Spinal cord (tissue), 10 donors: Measurements from ENCODE around the gene TMEM63A. TPM values are rescaled to one million over a fixed set of nuclear protein-coding genes. Genes with fewer than 3 reads are reported as not detected.

Experiments used
- DNase-seq, 6 donors: peaks; one replicate each; pipeline versions ENCODE4 v3.0.0 to v3.0.0-alpha.2; 2013 to 2015; ENCODE audit warnings: low spot score in 6 of 6, low read depth in 4 of 6
- H3K27ac ChIP-seq: one replicate; pipeline ENCODE4 v1.5.1; 2013; ENCODE audit warnings: low read depth, low read length, control low read depth
- H3K27me3 ChIP-seq: one replicate; pipeline ENCODE4 v1.6.1; 2013; ENCODE audit warnings: low read length; ENCODE audit not compliant: control insufficient read depth, insufficient read depth
- H3K36me3 ChIP-seq: one replicate; pipeline ENCODE4 v1.6.1; 2013; ENCODE audit warnings: low read length; ENCODE audit not compliant: control insufficient read depth, insufficient read depth
- H3K4me1 ChIP-seq: one replicate; pipeline ENCODE4 v1.6.1; 2013; ENCODE audit warnings: low read length; ENCODE audit not compliant: control insufficient read depth, insufficient read depth
- H3K4me3 ChIP-seq: one replicate; pipeline ENCODE4 v1.5.1; 2013; ENCODE audit warnings: low read depth, low read length, control low read depth
- H3K9me3 ChIP-seq: one replicate; pipeline ENCODE4 v1.6.1; 2013; ENCODE audit warnings: low read length; ENCODE audit not compliant: control insufficient read depth, insufficient read depth
- WGBS: methylation state at CpG from one replicate; pipeline ENCODE4 v1.1.5; 2013; ENCODE audit warnings: missing lambda C conversion rate; ENCODE audit not compliant: insufficient coverage; 5-methylcytosine and 5-hydroxymethylcytosine counted together
- polyA plus RNA-seq, 2 donors: library from polyadenylated mRNA; unstranded; fragments of 120-200 nt; gene quantifications; one replicate each; pipeline ENCODE4 v1.2.1, GENCODE V29; 2013; ENCODE audit not compliant: insufficient read length in 2 of 2
- total RNA-seq, 2 donors: library from RNA; depleted of rRNA in 1 of 2; stranded (reverse); fragments of 120-200 nt in 1 of 2; fragments of >200 nt in 1 of 2; gene quantifications; one replicate each; pipeline versions ENCODE4 v1.2.3 to v1.2.4, GENCODE V29; 2013 to 2014
- donor health status: healthy.

Gene TMEM63A
- total and polyA plus RNA-seq, 4 donors = 40.3 to 97.8 (median 73.3) TPM

DNA sequence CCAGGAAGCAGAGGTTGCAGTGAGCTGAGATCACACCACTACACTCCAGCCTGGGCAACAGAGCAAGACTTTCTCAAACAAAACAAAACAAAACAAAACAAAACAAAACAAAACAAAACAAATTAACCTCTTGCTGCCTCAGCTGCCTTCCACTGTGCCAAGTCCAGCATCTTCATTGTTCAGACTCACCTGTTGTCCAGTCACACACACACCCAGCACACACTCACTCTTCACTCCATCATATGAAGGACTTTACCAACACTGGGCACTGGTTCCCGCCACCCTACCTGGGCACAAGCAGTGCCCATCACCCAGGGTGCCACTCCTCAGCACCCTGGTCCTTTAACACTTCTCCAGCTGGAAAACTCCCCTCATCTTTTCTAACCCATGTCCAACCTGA is 27.3 kb upstream of the TMEM63A start:
- peaks cover 12% of the 10 kb centered on the region for H3K36me3 ChIP-seq
- H3K27ac ChIP-seq = no peak overlapping the region
- H3K4me1 ChIP-seq = peaks cover 8% of the 10 kb centered on the region
- no peak overlapping the region for H3K4me3 ChIP-seq
- no peaks in the 10 kb centered on the region for H3K27me3 ChIP-seq
- 90% methylated on average over 1 of the region's 1 CpG for WGBS
- DNase-seq = no peak
- H3K9me3 ChIP-seq = no peaks in the 10 kb centered on the region

DNA sequence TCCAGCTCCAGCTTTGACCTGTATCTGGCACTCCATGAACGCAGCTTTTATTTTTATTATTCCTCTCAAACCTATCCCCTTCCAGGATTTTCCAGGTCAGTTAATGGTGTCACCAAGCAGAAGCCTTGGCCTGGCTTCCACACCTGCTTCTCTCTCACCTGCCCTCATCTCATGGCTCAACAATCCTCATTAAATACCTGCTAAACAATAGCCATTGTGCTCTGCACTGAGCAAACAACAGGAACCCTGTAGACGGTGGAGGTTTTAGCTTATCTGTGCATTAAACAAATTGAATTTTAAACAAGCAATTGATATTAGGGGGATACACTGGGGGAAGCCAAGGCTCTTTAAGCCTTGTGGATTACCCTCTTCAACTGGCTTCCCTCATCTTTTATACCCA is 26.6 kb upstream of the TMEM63A start:
- Histone ChIP-seq H3K4me1 (peaks cover 7% of the 10 kb centered on the region), H3K27me3 (no peaks in the 10 kb centered on the region), H3K27ac (no peak overlapping the region), H3K4me3 (no peak overlapping the region), H3K36me3 (peaks cover 12% of the 10 kb centered on the region), H3K9me3 (no peaks in the 10 kb centered on the region)
- DNase-seq = no peak
- WGBS = 83% methylated on average over 1 of the region's 2 CpGs

DNA sequence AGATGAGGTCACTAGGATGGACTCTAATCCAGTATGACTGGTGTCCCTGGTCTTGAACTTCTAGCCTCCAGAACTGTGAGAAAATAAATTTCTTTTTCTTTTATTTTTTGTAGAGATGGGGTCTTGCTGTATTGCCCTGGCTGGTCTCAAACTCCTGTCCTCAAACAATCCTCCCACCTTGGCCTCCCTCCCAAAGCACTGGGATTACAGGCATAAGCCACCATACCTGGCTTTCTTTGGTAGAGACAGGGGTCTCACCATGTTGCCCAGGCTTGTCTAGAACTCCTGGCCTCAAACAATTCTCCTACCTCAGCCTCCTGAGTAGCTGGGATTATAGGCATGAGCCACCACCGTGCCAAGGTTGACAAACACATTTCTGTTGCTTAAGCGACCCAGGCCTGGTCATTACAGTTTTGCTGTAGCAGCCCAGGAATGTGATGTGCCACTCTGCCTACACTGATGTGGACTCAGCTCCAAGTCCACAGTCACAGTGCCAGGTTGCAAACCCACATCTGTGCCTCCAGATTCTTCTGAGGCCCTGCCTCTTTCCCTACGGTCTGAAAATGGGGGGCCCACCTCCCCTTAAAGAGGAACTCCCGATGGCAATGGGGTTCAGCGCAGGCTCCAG is 25.9 kb upstream of the TMEM63A start:
- 77% methylated on average over 5 of the region's 5 CpGs for WGBS
- no peak for DNase-seq
- Histone ChIP-seq H3K9me3 (no peaks in the 10 kb centered on the region), H3K27me3 (no peaks in the 10 kb centered on the region), H3K36me3 (peaks cover 12% of the 10 kb centered on the region), H3K27ac (no peak overlapping the region), H3K4me1 (peaks cover 7% of the 10 kb centered on the region), H3K4me3 (no peak overlapping the region)

DNA sequence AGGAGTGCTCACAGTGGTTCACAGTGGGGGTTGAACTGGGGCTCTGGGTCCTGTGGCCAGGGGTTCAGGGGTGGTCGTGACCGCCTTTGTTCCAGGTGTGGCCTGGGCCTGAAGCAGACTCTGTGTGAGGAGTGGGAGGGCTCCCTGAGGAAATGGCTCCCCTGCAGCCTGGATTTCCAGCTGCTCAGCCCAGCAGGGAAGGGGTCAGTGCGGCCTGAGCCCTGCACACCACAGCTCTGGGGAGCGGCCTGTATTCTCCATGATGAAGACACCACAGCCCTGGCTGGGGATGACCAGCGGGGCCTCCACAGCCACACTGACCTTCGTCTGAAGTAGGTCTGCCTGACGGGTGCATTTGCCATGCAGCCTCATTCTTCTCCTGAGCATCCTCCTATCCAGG is 25.2 kb upstream of the TMEM63A start:
- H3K4me1 ChIP-seq = peaks cover 7% of the 10 kb centered on the region
- no peak overlapping the region for H3K4me3 ChIP-seq
- DNase-seq = no peak
- no peaks in the 10 kb centered on the region for H3K27me3 ChIP-seq
- H3K9me3 ChIP-seq = no peaks in the 10 kb centered on the region
- 89% methylated on average over 7 of the region's 7 CpGs for WGBS
- no peak overlapping the region for H3K27ac ChIP-seq
- peaks cover 12% of the 10 kb centered on the region for H3K36me3 ChIP-seq

DNA sequence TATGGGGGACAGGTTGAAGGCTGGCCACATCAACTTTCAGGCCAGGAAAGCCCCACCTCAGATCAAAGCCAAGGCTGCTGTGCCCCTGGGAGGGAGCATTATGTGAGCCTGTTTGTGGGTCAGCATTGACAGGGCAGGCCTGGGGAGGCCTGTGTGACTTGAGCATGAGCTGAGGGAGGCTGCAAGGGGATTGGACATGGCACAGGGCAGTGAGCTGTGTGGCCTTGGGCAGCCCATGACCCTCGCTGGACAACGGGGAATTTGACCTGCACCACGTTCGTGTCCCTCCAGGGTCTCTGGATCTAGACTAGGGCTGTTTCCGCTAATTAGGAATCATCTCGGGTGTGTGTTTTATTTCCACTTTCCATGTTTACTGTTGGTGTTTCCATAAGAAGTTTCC is 24.3 kb upstream of the TMEM63A start:
- 90% methylated on average over 6 of the region's 6 CpGs for WGBS
- H3K27ac ChIP-seq = no peak overlapping the region
- peaks cover 5% of the 10 kb centered on the region for H3K4me1 ChIP-seq
- no peak overlapping the region for H3K4me3 ChIP-seq
- no peaks in the 10 kb centered on the region for H3K9me3 ChIP-seq
- peaks cover 8% of the 10 kb centered on the region for H3K36me3 ChIP-seq
- H3K27me3 ChIP-seq = no peaks in the 10 kb centered on the region
- no peak for DNase-seq

DNA sequence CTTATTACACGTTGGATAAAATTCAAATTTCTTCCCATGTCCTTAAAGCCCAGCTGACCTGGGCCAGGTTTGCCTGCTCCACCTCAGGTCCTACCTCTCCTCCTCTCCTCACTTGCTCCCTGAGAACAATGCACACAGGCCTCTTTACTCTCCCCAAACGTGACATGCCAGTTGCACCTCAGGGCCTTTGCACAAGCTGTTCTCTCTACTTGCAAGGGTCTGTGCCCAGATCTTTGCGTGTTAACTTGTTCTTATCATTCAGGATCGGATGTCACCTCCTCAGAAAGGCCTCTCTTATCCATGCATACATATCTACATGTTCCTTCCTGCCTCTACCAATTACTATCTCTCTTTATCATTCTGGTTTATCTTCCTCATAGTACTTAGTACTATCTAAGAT is 21.4 kb upstream of the TMEM63A start:
- Histone ChIP-seq H3K36me3 (peaks cover 5% of the 10 kb centered on the region), H3K27ac (no peak overlapping the region), H3K4me1 (no peaks in the 10 kb centered on the region), H3K9me3 (no peaks in the 10 kb centered on the region), H3K4me3 (no peak overlapping the region), H3K27me3 (no peaks in the 10 kb centered on the region)
- 89% methylated on average over 4 of the region's 4 CpGs for WGBS
- DNase-seq = no peak

DNA sequence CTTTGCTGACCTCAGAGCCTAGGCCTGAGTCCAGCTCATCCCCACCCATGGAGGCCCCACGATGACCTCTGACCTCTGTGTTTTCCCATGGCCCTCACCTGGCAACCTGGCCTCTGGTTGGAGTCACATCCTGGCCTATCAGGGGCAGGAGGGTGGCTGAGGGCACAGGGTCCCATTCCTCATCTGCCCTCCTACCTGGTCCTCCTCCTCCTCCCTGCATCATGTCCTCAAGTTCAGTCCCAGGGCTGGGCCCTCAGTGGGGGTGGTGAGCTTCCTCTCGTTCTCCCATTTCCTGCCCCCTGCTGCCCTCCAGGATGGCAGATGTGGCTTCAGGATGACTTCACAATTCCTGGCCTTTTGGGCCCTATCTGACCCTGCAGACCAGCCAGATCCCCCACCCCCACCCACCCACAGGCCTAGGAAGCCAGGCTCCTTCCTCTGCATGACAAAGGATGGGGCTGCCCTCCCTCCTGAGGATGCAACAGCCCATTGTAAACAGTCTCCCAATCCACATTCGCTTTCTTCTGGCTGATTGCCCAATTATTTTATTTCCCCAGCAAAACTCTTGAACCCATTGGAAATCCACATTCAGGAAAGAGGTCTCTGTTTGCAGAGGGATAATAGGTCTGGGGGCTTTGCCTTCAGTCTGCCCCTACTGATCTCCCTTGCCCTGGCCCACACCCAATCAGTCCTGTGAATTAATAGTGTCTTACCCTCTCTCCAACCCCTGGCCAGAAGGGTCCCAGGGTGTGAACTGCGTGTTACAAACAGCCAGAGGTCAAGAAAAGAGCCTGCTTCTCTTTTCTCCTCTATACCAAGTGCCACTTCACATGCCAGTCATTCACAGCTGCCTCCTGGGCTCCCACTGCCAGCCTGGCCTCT is 17.1 kb upstream of the TMEM63A start:
- Histone ChIP-seq H3K27me3 (no peaks in the 10 kb centered on the region), H3K4me1 (no peaks in the 10 kb centered on the region), H3K9me3 (no peaks in the 10 kb centered on the region), H3K27ac (no peak overlapping the region), H3K4me3 (no peak overlapping the region), H3K36me3 (no peaks in the 10 kb centered on the region)
- no peak for DNase-seq
- 47% methylated on average over 4 of the region's 4 CpGs for WGBS

DNA sequence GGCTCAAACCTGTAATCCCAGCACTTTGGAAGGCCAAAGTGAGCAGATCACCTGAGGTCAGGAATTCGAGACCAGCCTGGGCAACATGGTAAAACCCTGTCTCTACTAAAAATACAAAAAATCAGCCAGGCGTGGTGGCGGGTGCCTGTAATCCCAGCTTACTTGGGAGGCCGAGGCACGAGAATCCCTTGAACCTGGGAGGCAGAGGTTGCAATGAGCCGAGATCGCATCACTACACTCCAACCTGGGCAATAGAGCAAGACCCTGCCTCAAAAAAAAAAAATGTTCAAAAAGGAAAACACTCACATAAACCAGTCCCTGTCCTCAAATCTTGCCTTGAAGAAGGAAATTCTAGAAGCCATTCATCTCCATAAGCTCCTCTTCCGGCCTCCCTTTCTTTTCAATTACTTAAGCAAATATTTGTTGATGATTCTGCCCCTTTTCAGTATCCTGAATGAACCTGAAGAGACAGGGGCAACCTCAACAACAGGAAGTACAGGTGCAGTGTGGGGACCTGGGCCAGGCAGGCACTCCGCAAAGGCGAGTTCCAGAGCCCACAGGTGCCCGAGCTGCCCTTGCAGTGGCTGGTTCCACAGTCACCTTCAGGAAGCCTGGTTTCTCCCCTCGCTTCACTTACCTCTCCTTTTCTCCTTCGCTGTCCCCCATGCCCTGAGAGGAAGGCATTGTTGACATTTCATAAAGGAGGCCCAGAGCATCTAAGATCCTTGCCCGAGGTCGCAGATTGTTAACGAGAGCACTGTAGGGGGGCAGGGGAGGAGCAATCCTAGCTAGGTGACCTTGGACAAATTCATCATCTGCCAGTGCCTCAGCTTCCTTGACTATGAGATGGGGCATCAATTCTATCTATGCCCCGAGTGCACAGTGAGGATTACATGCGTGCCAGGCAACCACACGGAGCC is 15.7 kb upstream of the TMEM63A start:
- H3K27ac ChIP-seq = no peak overlapping the region
- no peak for DNase-seq
- H3K4me3 ChIP-seq = no peak overlapping the region
- no peaks in the 10 kb centered on the region for H3K27me3 ChIP-seq
- no peaks in the 10 kb centered on the region for H3K36me3 ChIP-seq
- no peaks in the 10 kb centered on the region for H3K9me3 ChIP-seq
- H3K4me1 ChIP-seq = no peaks in the 10 kb centered on the region
- WGBS = 89% methylated on average over 15 of the region's 19 CpGs

DNA sequence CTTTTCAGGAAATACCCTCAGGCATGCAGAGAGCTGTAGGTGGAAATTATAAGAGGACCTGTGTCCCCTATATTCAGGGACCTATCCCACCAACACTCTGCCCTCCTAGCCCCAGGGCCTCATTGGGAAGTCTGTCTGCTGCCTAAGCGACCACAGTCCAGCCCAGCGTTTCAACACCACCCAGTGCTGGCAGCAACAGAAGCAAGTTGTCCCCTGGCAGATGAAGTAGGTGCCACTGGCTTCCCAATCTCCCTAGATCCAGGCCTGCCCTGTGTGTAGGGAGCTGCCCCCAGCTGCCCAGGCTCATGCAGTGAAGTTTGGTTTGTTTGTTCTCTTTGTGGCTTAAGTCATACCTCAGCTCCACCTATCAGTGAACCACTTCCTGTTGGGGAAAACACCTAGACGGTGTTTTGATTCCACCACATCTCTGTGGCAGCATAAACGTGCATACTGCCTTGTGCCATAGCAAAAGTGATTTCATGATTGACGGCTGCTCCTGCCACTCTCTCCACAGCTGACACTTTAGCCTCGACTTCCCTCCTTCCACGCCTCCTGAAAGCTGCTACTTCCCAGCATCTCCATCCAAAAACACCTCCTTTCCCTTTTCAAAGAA is 14.9 kb upstream of the TMEM63A start:
- Histone ChIP-seq H3K4me3 (no peak overlapping the region), H3K4me1 (no peaks in the 10 kb centered on the region), H3K27me3 (no peaks in the 10 kb centered on the region), H3K9me3 (no peaks in the 10 kb centered on the region), H3K36me3 (no peaks in the 10 kb centered on the region), H3K27ac (no peak overlapping the region)
- no peak for DNase-seq
- WGBS = 82% methylated on average over 7 of the region's 7 CpGs
